Measurements from ENCODE around the gene KIAA1217. TPM values are rescaled to one million over a fixed set of nuclear protein-coding genes. Genes with fewer than 3 reads are reported as not detected.

The KIAA1217 gene
- total and polyA plus RNA-seq, 8 donors: 11.9 to 36.7 (median 19.8) TPM

GRCh38 chr10:24502801-24503460, 294.0 kb downstream of the KIAA1217 start:
- H3K36me3 ChIP-seq: peaks cover 0 to 8% (median 0%) of the 10 kb centered on the region in 3 donors
- ATAC-seq: peak in 1 of 4 donors; percentile 9
- H3K27me3 ChIP-seq: no peaks in the 10 kb centered on the region
- intact Hi-C loops (cut with DNase I): loop anchor here in 1 of 3 donors (10.0 kb wide), 1 partner anchor 118 kb away; no protein-coding TSS in a partner anchor
- 72 to 80% methylated on average over 6 of the region's 6 CpGs for WGBS, 2 donors
- DNase-seq: no peak
- no peaks in the 10 kb centered on the region for H3K4me1 ChIP-seq
- TF ChIP-seq CTCF (IDR thresholded peaks at IDR 0.05): no peak
- no peak overlapping the region for H3K4me3 ChIP-seq
- no peaks in the 10 kb centered on the region for H3K9me3 ChIP-seq
- H3K27ac ChIP-seq: no peak overlapping the region
- no peak for FAIRE-seq

- WGBS, 2 donors: 38 to 47% methylated on average over 12 of the region's 12 CpGs
- no peaks in the 10 kb centered on the region for H3K27me3 ChIP-seq
- H3K36me3 ChIP-seq: peaks cover 0 to 8% (median 0%) of the 10 kb centered on the region in 3 donors
- FAIRE-seq (no peak), ATAC-seq (peak; percentile 76 to 88 (median 86)), DNase-seq (peak in 3 of 6 donors; percentile 42 to 70 (median 44))
- intact Hi-C loops (cut with DNase I): loop anchor here in 1 of 3 donors (10.0 kb wide), 1 partner anchor 119 kb away; no protein-coding TSS in a partner anchor
- no peaks in the 10 kb centered on the region for H3K4me1 ChIP-seq
- H3K27ac ChIP-seq: peak overlapping the region in 1 of 4 donors; percentile 24
- H3K4me3 ChIP-seq: no peak overlapping the region
- no peaks in the 10 kb centered on the region for H3K9me3 ChIP-seq
- TF ChIP-seq CTCF (IDR thresholded peaks at IDR 0.05): peak in 3 of 4 donors; percentile 27 to 45 (median 33)
Observed at GRCh38 chr10:24503461-24504320, 294.8 kb downstream of the KIAA1217 start.

- DNase-seq (peak in 2 of 6 donors; percentile 36 to 40), FAIRE-seq (no peak), ATAC-seq (peak in 3 of 4 donors; percentile 52 to 72 (median 69))
- WGBS, 2 donors: 42 to 45% methylated on average over 7 of the region's 7 CpGs
- intact Hi-C loops (cut with DNase I): loop anchor here in 1 of 3 donors (10.0 kb wide), 1 partner anchor 121 kb away; no protein-coding TSS in a partner anchor
- Histone ChIP-seq H3K9me3 (no peaks in the 10 kb centered on the region), H3K4me3 (no peak overlapping the region), H3K4me1 (no peaks in the 10 kb centered on the region), H3K36me3 (peaks cover 0 to 8% (median 0%) of the 10 kb centered on the region in 3 donors), H3K27me3 (no peaks in the 10 kb centered on the region), H3K27ac (peak overlapping the region in 2 of 4 donors; percentile 52 to 57)
- no peak for TF ChIP-seq CTCF (IDR thresholded peaks at IDR 0.05)
Observed at GRCh38 chr10:24505759-24506158, 296.8 kb downstream of the KIAA1217 start.

GRCh38 chr10:24513155-24513554, 304.2 kb downstream of the KIAA1217 start:
- WGBS, 2 donors: 80 to 84% methylated on average over 9 of the region's 9 CpGs
- TF ChIP-seq CTCF (IDR thresholded peaks at IDR 0.05): no peak
- Histone ChIP-seq H3K27ac (no peak overlapping the region), H3K4me3 (no peak overlapping the region), H3K36me3 (peaks cover 0 to 28% (median 0%) of the 10 kb centered on the region in 3 donors), H3K4me1 (no peaks in the 10 kb centered on the region), H3K9me3 (no peaks in the 10 kb centered on the region), H3K27me3 (no peaks in the 10 kb centered on the region)
- ATAC-seq (peak in 1 of 4 donors; percentile 35), DNase-seq (no peak), FAIRE-seq (no peak)
- intact Hi-C loops (cut with DNase I): no loop called here
